IPS-18a (cell line): Measurements from ENCODE around the gene UBE2O.
A peak's percentile ranks its signal among the peaks of the same experiment; 100 is the strongest.
"Not testable (repeated sequence)": the region's sequence is repeated elsewhere in the genome, so short reads cannot be mapped to it uniquely, and the experiment has no call there.

ENCODE experiments used
- H3K27ac ChIP-seq: one replicate; pipeline ENCODE4 v1.5.1; 2013; ENCODE audit warnings: low read length
- H3K27me3 ChIP-seq: one replicate; pipeline ENCODE4 v1.6.1; 2013; ENCODE audit warnings: mild to moderate bottlenecking, low read length; ENCODE audit not compliant: control insufficient read depth, insufficient read depth
- H3K36me3 ChIP-seq: one replicate; pipeline ENCODE4 v1.6.1; 2013; ENCODE audit warnings: low read depth, low read length; ENCODE audit not compliant: control insufficient read depth
- H3K4me1 ChIP-seq: one replicate; pipeline ENCODE4 v1.6.1; 2013; ENCODE audit warnings: low read depth, low read length; ENCODE audit not compliant: control insufficient read depth
- H3K4me3 ChIP-seq: one replicate; pipeline ENCODE4 v1.5.1; 2013; ENCODE audit warnings: low read length
- H3K9ac ChIP-seq: one replicate; pipeline ENCODE4 v1.6.1; 2013; ENCODE audit warnings: mild to moderate bottlenecking, low read length, moderate library complexity
- H3K9me3 ChIP-seq: one replicate; pipeline ENCODE4 v1.6.1; 2013; ENCODE audit warnings: low read depth, low read length; ENCODE audit not compliant: control insufficient read depth

UBE2O gene

GRCh38 chr17:76353599-76354316 is 99.2 kb downstream of the UBE2O start, which contains the start of gene PRPSAP1:
Gene PRPSAP1 (minus strand): TSS chr17:76353916. CDS start chr17:76353703, 213 bp downstream.
- Histone ChIP-seq H3K27ac (peak within 1 kb of the TSS; percentile 99), H3K9ac (peak within 1 kb of the TSS; percentile 93), H3K4me3 (peak within 1 kb of the TSS; percentile 77)

GRCh38 chr17:76353004-76353598 is 99.9 kb downstream of the UBE2O start:
- H3K4me1 ChIP-seq, result peaks cover 3% of the 10 kb centered on the region
- H3K4me3 ChIP-seq, result peak overlapping the region; percentile 77
- H3K27me3 ChIP-seq, result no peaks in the 10 kb centered on the region

More at GRCh38 chr17:76353599-76354316, 99.2 kb downstream of the UBE2O start, which contains the start of gene PRPSAP1:
- H3K9me3 ChIP-seq, result no peaks in the 10 kb centered on the region
- no peaks in the 10 kb centered on the region for H3K36me3 ChIP-seq
- H3K27me3 ChIP-seq, result no peaks in the 10 kb centered on the region
- peaks cover 3% of the 10 kb centered on the region for H3K4me1 ChIP-seq

GRCh38 chr17:76351526-76352071 is 101.4 kb downstream of the UBE2O start:
- Histone ChIP-seq H3K36me3 (peaks cover 1% of the 10 kb centered on the region), H3K9ac (no peak overlapping the region), H3K4me3 (no peak overlapping the region), H3K27me3 (no peaks in the 10 kb centered on the region), H3K27ac (no peak overlapping the region), H3K9me3 (no peaks in the 10 kb centered on the region), H3K4me1 (peaks cover 3% of the 10 kb centered on the region)

More at GRCh38 chr17:76353004-76353598, 99.9 kb downstream of the UBE2O start:
- Histone ChIP-seq H3K36me3 (no peaks in the 10 kb centered on the region), H3K9me3 (no peaks in the 10 kb centered on the region), H3K9ac (peak overlapping the region; percentile 93), H3K27ac (no peak overlapping the region)

DNA sequence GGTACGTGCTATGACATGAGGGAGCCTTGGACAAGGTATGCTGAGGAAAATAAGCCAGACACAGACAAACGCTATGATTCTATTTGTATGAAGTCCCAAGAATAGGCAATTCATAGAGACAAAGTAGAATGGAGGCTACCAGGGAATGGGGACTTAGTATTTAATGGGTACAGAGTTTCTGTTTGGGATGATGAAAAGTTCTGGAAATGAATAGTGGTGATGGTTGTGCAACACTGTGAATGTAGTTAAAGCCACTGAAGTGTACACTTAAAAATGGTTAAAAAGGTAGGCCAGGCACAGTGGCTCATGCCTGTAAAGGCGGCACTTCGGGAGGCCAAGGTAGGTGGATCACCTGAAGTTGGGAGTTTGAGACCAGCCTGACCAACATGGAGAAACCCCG is 102.5 kb downstream of the UBE2O start:
- Histone ChIP-seq H3K9ac (no peak overlapping the region), H3K9me3 (no peaks in the 10 kb centered on the region), H3K4me1 (peaks cover 3% of the 10 kb centered on the region), H3K4me3 (no peak overlapping the region), H3K36me3 (peaks cover 8% of the 10 kb centered on the region), H3K27me3 (no peaks in the 10 kb centered on the region), H3K27ac (no peak overlapping the region)

DNA sequence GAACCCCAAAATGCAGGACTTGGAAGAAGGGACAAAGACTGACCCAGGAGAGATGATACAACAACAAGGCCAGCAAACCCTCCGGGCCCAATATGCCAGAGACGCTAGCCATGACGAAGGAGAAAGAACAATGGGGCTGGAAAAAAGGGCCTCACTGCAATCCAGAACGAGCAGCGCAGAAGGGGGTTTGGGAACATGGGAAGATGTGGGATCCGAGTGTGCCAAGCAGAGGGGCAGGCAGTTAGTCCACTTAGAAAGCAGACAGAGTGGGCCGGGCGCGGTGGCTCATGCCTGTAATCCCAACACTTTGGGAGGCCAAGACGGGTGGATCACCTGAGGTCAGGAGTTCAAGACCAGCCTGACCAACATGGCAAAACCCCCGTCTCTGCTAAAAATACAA is 106.0 kb downstream of the UBE2O start:
- not testable (repeated sequence) for H3K27me3 ChIP-seq, H3K27ac ChIP-seq, H3K9ac ChIP-seq, H3K9me3 ChIP-seq, H3K4me3 ChIP-seq, H3K4me1 ChIP-seq
- H3K36me3 ChIP-seq, result peaks cover 12% of the 10 kb centered on the region

- peaks cover 12% of the 10 kb centered on the region for H3K36me3 ChIP-seq
Observed at GRCh38 chr17:76345377-76345974, 107.5 kb downstream of the UBE2O start.

DNA sequence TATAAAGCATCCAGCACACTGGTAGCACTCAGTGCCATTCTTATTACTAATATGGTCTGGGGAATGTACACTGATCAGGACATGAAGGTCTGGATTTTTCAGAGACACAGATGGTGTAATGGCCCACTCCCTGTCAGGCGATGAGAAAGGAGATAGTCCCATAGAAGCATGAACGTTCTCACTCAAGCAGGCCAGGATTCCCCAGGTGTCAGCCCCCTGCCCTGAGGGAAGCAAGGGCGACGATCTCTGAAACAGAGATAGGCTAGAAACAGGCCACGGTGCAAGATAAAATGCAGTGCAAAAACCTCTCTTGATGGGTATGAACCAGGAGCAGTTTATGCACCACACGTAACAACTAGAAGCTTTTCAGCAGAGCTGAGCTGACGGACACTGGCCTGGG is 109.8 kb downstream of the UBE2O start:
- Histone ChIP-seq H3K9me3 (no peaks in the 10 kb centered on the region), H3K9ac (no peak overlapping the region), H3K27me3 (no peaks in the 10 kb centered on the region), H3K4me1 (no peaks in the 10 kb centered on the region), H3K4me3 (no peak overlapping the region), H3K27ac (no peak overlapping the region), H3K36me3 (peaks cover 12% of the 10 kb centered on the region)

More at GRCh38 chr17:76345377-76345974, 107.5 kb downstream of the UBE2O start:
- Histone ChIP-seq H3K4me1 (no peaks in the 10 kb centered on the region), H3K9ac (no peak overlapping the region), H3K27ac (no peak overlapping the region), H3K27me3 (no peaks in the 10 kb centered on the region), H3K4me3 (no peak overlapping the region), H3K9me3 (no peaks in the 10 kb centered on the region)

DNA sequence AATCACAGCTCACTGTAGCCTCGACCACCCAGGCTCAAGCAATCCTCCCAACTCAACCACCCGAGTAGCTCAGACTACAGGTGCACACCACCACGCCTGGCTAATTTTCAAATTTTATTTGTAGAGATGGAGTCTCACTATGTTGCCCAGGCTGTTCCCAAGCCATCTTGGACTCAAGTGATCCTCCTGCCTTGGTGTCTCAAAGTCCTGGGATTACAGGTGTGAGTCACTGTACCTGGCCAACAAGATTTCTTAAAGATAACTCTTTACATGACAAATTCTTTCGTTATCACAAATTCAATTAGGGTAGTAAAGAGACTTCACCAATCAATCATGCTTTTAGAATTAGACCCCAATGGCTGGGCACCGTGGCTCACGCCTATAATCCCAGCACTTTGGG is 111.7 kb downstream of the UBE2O start:
- no peaks in the 10 kb centered on the region for H3K9me3 ChIP-seq
- no peak overlapping the region for H3K9ac ChIP-seq
- no peaks in the 10 kb centered on the region for H3K27me3 ChIP-seq
- no peaks in the 10 kb centered on the region for H3K4me1 ChIP-seq
- H3K27ac ChIP-seq, result no peak overlapping the region
- H3K36me3 ChIP-seq, result peaks cover 8% of the 10 kb centered on the region
- H3K4me3 ChIP-seq, result no peak overlapping the region
